Tibial artery (tissue), 4 donors: ENCODE results near the gene TBC1D2B.

Source experiments
- DNase-seq, 2 donors: peaks; one replicate each; pipeline ENCODE4 v3.0.0-alpha.2; 2019
- H3K27ac ChIP-seq, 2 donors: fragments of 200-600 bp; sonication (generic) in 1 of 2; 1 replicate in 1 of 2; 2 replicates in 1 of 2; pipeline ENCODE4 v1.5.1; 2018 to 2019; ENCODE audit warnings: mild to moderate bottlenecking in 1 of 2
- H3K27me3 ChIP-seq, 2 donors: fragments of 200-600 bp; sonication (generic) in 1 of 2; one replicate each; pipeline versions ENCODE4 v1.5.1 to v1.6.0; 2016 to 2019
- H3K36me3 ChIP-seq, 3 donors: fragments of 200-600 bp; sonication (generic) in 2 of 3; one replicate each; pipeline ENCODE4 v1.5.1; 2016 to 2019; ENCODE audit warnings: mild to moderate bottlenecking in 2 of 3
- H3K4me1 ChIP-seq, 4 donors: fragments of 200-600 bp; sonication (generic) in 2 of 4; 1 replicate in 3 of 4; 2 replicates in 1 of 4; pipeline ENCODE4 v1.5.1; 2016 to 2019
- H3K4me3 ChIP-seq, 2 donors: fragments of 200-600 bp; sonication (generic) in 1 of 2; 1 replicate in 1 of 2; 2 replicates in 1 of 2; pipeline ENCODE4 v1.5.1; 2018 to 2019; ENCODE audit warnings: mild to moderate bottlenecking in 2 of 2
- H3K9me3 ChIP-seq, 3 donors: fragments of 200-600 bp; sonication (generic) in 1 of 3; one replicate each; pipeline ENCODE4 v1.5.1; 2016 to 2019
- CTCF ChIP-seq, 2 experiments: fragments of 200-600 bp in 1 of 2; fragments of 450-650 bp in 1 of 2; IDR thresholded peaks; one replicate each; pipeline ENCODE4 v1.5.1; 2017 to 2019; ENCODE audit warnings: antibody characterized with exemption in 2 of 2, mild to moderate bottlenecking in 1 of 2, moderate library complexity in 1 of 2
- intact Hi-C: fragments of 100-400 bp; cut with DNase I; formaldehyde crosslinking; loops from one replicate; pipeline ENCODE4 v1.15.0; 2023; ENCODE audit warnings: low total_unique reads

Gene TBC1D2B

GRCh38 chr15:78003539-78004008 lies 73.9 kb downstream of the TBC1D2B start:
- Histone ChIP-seq H3K27me3 (no peaks in the 10 kb centered on the region), H3K4me1 (peaks cover 0 to 52% (median 39%) of the 10 kb centered on the region in 4 donors), H3K9me3 (no peaks in the 10 kb centered on the region), H3K27ac (peak overlapping the region in 1 of 2 donors; percentile 30), H3K36me3 (peaks cover 38 to 79% (median 71%) of the 10 kb centered on the region in 3 donors), H3K4me3 (no peak overlapping the region)
- DNase-seq, result no peak
- TF ChIP-seq CTCF (IDR thresholded peaks at IDR 0.05), result no peak
- intact Hi-C loops, result no loop called here

- intact Hi-C loops, result no loop called here
- H3K4me1 ChIP-seq, result peaks cover 0 to 49% (median 35%) of the 10 kb centered on the region in 4 donors
- no peaks in the 10 kb centered on the region for H3K9me3 ChIP-seq
- no peaks in the 10 kb centered on the region for H3K27me3 ChIP-seq
- TF ChIP-seq CTCF (IDR thresholded peaks at IDR 0.05), result no peak
- H3K4me3 ChIP-seq, result no peak overlapping the region
- peaks cover 44 to 79% (median 71%) of the 10 kb centered on the region in 3 donors for H3K36me3 ChIP-seq
- DNase-seq, result no peak
- H3K27ac ChIP-seq, result peak overlapping the region in 1 of 2 donors; percentile 30
Observed at GRCh38 chr15:78002996-78003395, 74.5 kb downstream of the TBC1D2B start.

GRCh38 chr15:78001656-78002055 lies 75.9 kb downstream of the TBC1D2B start:
- intact Hi-C loops, result no loop called here
- TF ChIP-seq CTCF (IDR thresholded peaks at IDR 0.05), result no peak
- H3K9me3 ChIP-seq, result no peaks in the 10 kb centered on the region
- peaks cover 0 to 43% (median 24%) of the 10 kb centered on the region in 4 donors for H3K4me1 ChIP-seq
- H3K27ac ChIP-seq, result no peak overlapping the region
- DNase-seq, result peak in 1 of 2 donors; percentile 53
- peaks cover 49 to 80% (median 72%) of the 10 kb centered on the region in 3 donors for H3K36me3 ChIP-seq
- H3K27me3 ChIP-seq, result no peaks in the 10 kb centered on the region
- no peak overlapping the region for H3K4me3 ChIP-seq

GRCh38 chr15:78000927-78001249 lies 76.6 kb downstream of the TBC1D2B start:
- Histone ChIP-seq H3K27me3 (no peaks in the 10 kb centered on the region), H3K36me3 (peaks cover 49 to 72% (median 72%) of the 10 kb centered on the region in 3 donors), H3K4me3 (no peak overlapping the region), H3K9me3 (no peaks in the 10 kb centered on the region), H3K4me1 (peaks cover 0 to 43% (median 24%) of the 10 kb centered on the region in 4 donors), H3K27ac (no peak overlapping the region)
- intact Hi-C loops, result no loop called here
- DNase-seq, result peak in 1 of 2 donors; percentile 57
- no peak for TF ChIP-seq CTCF (IDR thresholded peaks at IDR 0.05)

GRCh38 chr15:78000091-78000926 lies 77.2 kb downstream of the TBC1D2B start:
- Histone ChIP-seq H3K27me3 (no peaks in the 10 kb centered on the region), H3K4me3 (no peak overlapping the region), H3K4me1 (peaks cover 0 to 43% (median 21%) of the 10 kb centered on the region in 4 donors), H3K36me3 (peaks cover 49 to 72% (median 72%) of the 10 kb centered on the region in 3 donors), H3K27ac (no peak overlapping the region), H3K9me3 (no peaks in the 10 kb centered on the region)
- peak in 1 of 2 donors; percentile 74 for DNase-seq
- TF ChIP-seq CTCF (IDR thresholded peaks at IDR 0.05), result peak; percentile 30 to 32
- intact Hi-C loops, result no loop called here
